Stimulated activated CD4-positive, alpha-beta T cell treated with anti-CD3 and anti-CD28 coated beads, Interleukin-15, amount 100 ng/mL, for 1 hour (primary cell): ENCODE results near the gene STARD3NL.
A peak's percentile ranks its signal among the peaks of the same experiment; 100 is the strongest.

Source experiments
- DNase-seq, 2 donors: peaks; one replicate each; pipeline ENCODE4 v3.0.0-alpha.2; 2020; ENCODE audit warnings: low read depth in 1 of 2, low spot score in 1 of 2

Gene STARD3NL

GRCh38 chr7:38182450-38182849 is 4.4 kb downstream of the STARD3NL start:
- no peak for DNase-seq

- DNase-seq = no peak
Observed at GRCh38 chr7:38185395-38186307, 7.6 kb downstream of the STARD3NL start.

- no peak for DNase-seq
Observed at GRCh38 chr7:38186593-38187314, 8.7 kb downstream of the STARD3NL start.

- no peak for DNase-seq
Observed at GRCh38 chr7:38187794-38188440, 9.9 kb downstream of the STARD3NL start.

- DNase-seq = no peak
Observed at GRCh38 chr7:38189231-38189938, 11.3 kb downstream of the STARD3NL start.

- DNase-seq = no peak
Observed at GRCh38 chr7:38190011-38190410, 12.0 kb downstream of the STARD3NL start.

- no peak for DNase-seq
Observed at GRCh38 chr7:38191791-38192190, 13.7 kb downstream of the STARD3NL start.

- DNase-seq = no peak
Observed at GRCh38 chr7:38192327-38192726, 14.3 kb downstream of the STARD3NL start.

GRCh38 chr7:38195804-38196595 is 18.0 kb downstream of the STARD3NL start:
- no peak for DNase-seq

GRCh38 chr7:38198366-38198765 is 20.3 kb downstream of the STARD3NL start:
- no peak for DNase-seq

GRCh38 chr7:38199154-38199553 is 21.1 kb downstream of the STARD3NL start:
- DNase-seq = no peak

GRCh38 chr7:38199782-38200181 is 21.7 kb downstream of the STARD3NL start:
- DNase-seq = no peak

GRCh38 chr7:38206071-38206470 is 28.0 kb downstream of the STARD3NL start:
- no peak for DNase-seq

- no peak for DNase-seq
Observed at GRCh38 chr7:38207843-38208242, 29.8 kb downstream of the STARD3NL start.

- no peak for DNase-seq
Observed at GRCh38 chr7:38211486-38211885, 33.4 kb downstream of the STARD3NL start.

GRCh38 chr7:38211940-38212339 is 33.9 kb downstream of the STARD3NL start:
- DNase-seq = no peak

- DNase-seq = no peak
Observed at GRCh38 chr7:38215115-38215514, 37.1 kb downstream of the STARD3NL start.

GRCh38 chr7:38215735-38216670 is 38.0 kb downstream of the STARD3NL start:
- DNase-seq = peak; percentile 39 to 49

- no peak for DNase-seq
Observed at GRCh38 chr7:38217672-38218071, 39.6 kb downstream of the STARD3NL start.
